Heart right ventricle (tissue), 16 donors: ENCODE measurements around the gene RNPEPL1. TPM values are rescaled to one million over a fixed set of nuclear protein-coding genes. Genes with fewer than 3 reads are reported as not detected.

ENCODE experiments used
- ATAC-seq, 8 donors: fragments of 200-7000 bp; cut with Tn5 transposase; one replicate each; pipeline ENCODE4 v1.9.1; 2020; ENCODE audit warnings: mild to moderate bottlenecking in 8 of 8, moderate library complexity in 8 of 8, moderate number of reproducible peaks in 1 of 8
- DNase-seq, 2 donors: peaks; one replicate each; pipeline ENCODE4 v3.0.0-alpha.2; 2020
- H3K27ac ChIP-seq, 10 donors: fragments of 200-600 bp; sonication (generic) in 2 of 10; one replicate each; pipeline versions ENCODE4 v1.5.0 to v1.8.0; 2020 to 2022; ENCODE audit warnings: mild to moderate bottlenecking in 3 of 10
- H3K27me3 ChIP-seq, 7 donors: fragments of 200-600 bp; one replicate each; pipeline ENCODE4 v1.8.0; 2021 to 2022; ENCODE audit warnings: mild to moderate bottlenecking in 2 of 7
- H3K36me3 ChIP-seq, 9 donors: fragments of 200-600 bp; sonication (generic) in 1 of 9; one replicate each; pipeline versions ENCODE4 v1.5.0 to v1.8.0; 2020 to 2022; ENCODE audit warnings: mild to moderate bottlenecking in 2 of 9
- H3K4me1 ChIP-seq, 9 donors: fragments of 200-600 bp; sonication (generic) in 1 of 9; one replicate each; pipeline versions ENCODE4 v1.5.0 to v1.8.0; 2020 to 2022; ENCODE audit warnings: mild to moderate bottlenecking in 4 of 9
- H3K4me3 ChIP-seq, 10 donors: fragments of 200-600 bp; sonication (generic) in 2 of 10; one replicate each; pipeline versions ENCODE4 v1.5.0 to v1.8.0; 2020 to 2022; ENCODE audit warnings: mild to moderate bottlenecking in 7 of 10, moderate library complexity in 2 of 10
- H3K9me3 ChIP-seq, 11 donors: fragments of 200-600 bp in 10 of 11; sonication (generic) in 2 of 11; one replicate each; pipeline versions ENCODE4 v1.5.0 to v1.8.0; 2013 to 2022; ENCODE audit warnings: mild to moderate bottlenecking in 2 of 11, control low read depth in 1 of 11, moderate library complexity in 1 of 11
- WGBS, 2 donors: extraction: QIAGEN DNeasy Blood & Tissue Kit; methylation state at CpG; one replicate each; pipeline ENCODE4 v1.1.7; 2013; ENCODE audit warnings: inconsistent platforms in 1 of 2; 5-methylcytosine and 5-hydroxymethylcytosine counted together
- intact Hi-C, 10 donors: fragments of 100-400 bp; cut with DNase I; formaldehyde crosslinking; loops; one replicate each; pipeline versions ENCODE4 v1.11.1 to v1.14.2; 2022
- polyA plus RNA-seq, 2 donors: library from polyadenylated mRNA; stranded (reverse); fragments of 200-250 nt; gene quantifications; one replicate each; pipeline ENCODE4 v1.2.3, GENCODE V29; 2013
- total RNA-seq, 10 donors: library from RNA; stranded (reverse); fragmentation: NEBNext Ultra II Directional in 3 of 10; extraction: Animal tissue kit (Norgen Biotek cat#: 25700) in 3 of 10; gene quantifications; one replicate each; pipeline versions ENCODE4 v1.2.1 to v1.2.4, GENCODE V29; 2021 to 2023
- TF ChIP-seq, protein P1 (sequence below), 9 donors: fragments of 200-600 bp; sonication (generic) in 2 of 9; IDR thresholded peaks; one replicate each; pipeline versions ENCODE4 v1.5.0 to v1.8.0; 2021 to 2022; ENCODE audit warnings: antibody characterized with exemption in 9 of 9, mild to moderate bottlenecking in 5 of 9, moderate library complexity in 1 of 9
- donor health status: Arrhythmogenic right ventricular cardiomyopathy.
- donor health status: ischemic (EF 13 %, LVEDD 7.1; RV severe dilation, severe dysfunction).
- donor health status: healthy with polysubstance abuse.
- donor health status: DM: no; HTN: yes; CAD: no.
- donor health status: DM: no; HTN: no; CAD: no.
- donor health status: ischemic (EF 25% LVEDD 6.9; RV normal size, moderate dysfunction).
- donor health status: ischemic (EF 25% LVEDD 5.7; RV mildly dilated, moderate dysfunction).
- donor health status: healthy.
- donor health status: DM: yes; HTN: yes; CAD: no.
- donor health status: Ischemic cardiomyopathy.
- donor health status: ischemic (EF 35%, LVEDD 5.7; RV mildly dilated, moderate dysfunction).
- donor health status: nonischemic (EF 11% LVEDD 7.7; RV severe dilation, severe dysfunction).
- donor health status: DM: yes; HTN: yes; CAD: no.
- donor health status: PGD.
- donor health status: ischemic (EF 29% LVEDD 5.4; RV normal size, mild dysfunction).
- donor health status: nonischemic (EF 23%, LVEDD 6.1; RV moderate dilation, normal function).

RNPEPL1 gene
- total and polyA plus RNA-seq, 12 donors, result 62.8 to 247 (median 75.2) TPM

DNA sequence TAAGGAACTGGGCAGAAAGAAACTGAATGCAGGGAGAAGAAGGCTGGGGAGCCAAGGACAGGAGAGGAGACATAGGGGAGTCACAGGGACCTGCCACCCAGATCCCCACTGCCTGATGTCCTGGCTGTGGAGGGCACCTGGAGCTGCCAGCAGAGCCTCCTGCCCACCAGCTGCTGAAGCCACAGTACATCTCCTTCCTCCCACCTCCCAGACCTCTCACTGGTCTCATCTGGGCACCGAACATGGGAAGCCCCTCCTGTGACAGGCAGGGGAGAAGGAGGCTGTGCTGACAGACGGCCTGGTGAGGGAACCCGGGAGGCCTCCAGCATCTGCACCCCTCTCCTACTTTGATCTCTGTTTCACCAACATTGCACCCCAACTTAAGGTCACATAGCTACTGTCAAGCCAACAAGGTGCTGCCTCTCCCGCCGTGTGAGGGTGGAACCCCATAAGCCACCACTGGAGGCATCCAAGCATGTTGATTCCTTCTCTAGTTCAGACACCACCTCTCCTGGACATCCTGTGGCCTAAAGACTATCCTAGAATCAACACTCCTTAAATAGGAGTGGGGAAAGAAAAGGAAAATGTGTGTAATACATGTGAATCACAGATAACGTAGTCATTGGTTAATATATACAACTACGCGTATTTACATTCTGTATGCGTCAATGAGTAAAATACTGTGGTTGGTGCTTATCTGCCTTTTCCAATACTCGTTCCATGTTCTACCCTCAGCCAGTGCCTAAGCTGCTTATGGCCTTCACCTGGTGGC lies 3.5 kb upstream of the RNPEPL1 start:
- ATAC-seq, result no peak
- no peaks in the 10 kb centered on the region for H3K27me3 ChIP-seq
- TF ChIP-seq, protein P1, sequence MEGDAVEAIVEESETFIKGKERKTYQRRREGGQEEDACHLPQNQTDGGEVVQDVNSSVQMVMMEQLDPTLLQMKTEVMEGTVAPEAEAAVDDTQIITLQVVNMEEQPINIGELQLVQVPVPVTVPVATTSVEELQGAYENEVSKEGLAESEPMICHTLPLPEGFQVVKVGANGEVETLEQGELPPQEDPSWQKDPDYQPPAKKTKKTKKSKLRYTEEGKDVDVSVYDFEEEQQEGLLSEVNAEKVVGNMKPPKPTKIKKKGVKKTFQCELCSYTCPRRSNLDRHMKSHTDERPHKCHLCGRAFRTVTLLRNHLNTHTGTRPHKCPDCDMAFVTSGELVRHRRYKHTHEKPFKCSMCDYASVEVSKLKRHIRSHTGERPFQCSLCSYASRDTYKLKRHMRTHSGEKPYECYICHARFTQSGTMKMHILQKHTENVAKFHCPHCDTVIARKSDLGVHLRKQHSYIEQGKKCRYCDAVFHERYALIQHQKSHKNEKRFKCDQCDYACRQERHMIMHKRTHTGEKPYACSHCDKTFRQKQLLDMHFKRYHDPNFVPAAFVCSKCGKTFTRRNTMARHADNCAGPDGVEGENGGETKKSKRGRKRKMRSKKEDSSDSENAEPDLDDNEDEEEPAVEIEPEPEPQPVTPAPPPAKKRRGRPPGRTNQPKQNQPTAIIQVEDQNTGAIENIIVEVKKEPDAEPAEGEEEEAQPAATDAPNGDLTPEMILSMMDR (IDR thresholded peaks at IDR 0.05), result no peak
- peaks cover 16 to 81% (median 56%) of the 10 kb centered on the region in 9 donors for H3K4me1 ChIP-seq
- intact Hi-C loops, result loop anchor here in 1 of 10 donors (5.0 kb wide), 1 partner anchor 33 kb away; no protein-coding TSS in a partner anchor
- H3K27ac ChIP-seq, result peak overlapping the region in 7 of 10 donors; percentile 85 to 100 (median 96)
- no peaks in the 10 kb centered on the region for H3K9me3 ChIP-seq
- peak in 1 of 2 donors; percentile 3 for DNase-seq
- peak overlapping the region in 1 of 10 donors; percentile 83 for H3K4me3 ChIP-seq
- H3K36me3 ChIP-seq, result peaks cover 0 to 17% (median 0%) of the 10 kb centered on the region in 9 donors
- 86 to 94% methylated on average over 10 of the region's 10 CpGs for WGBS, 2 donors

DNA sequence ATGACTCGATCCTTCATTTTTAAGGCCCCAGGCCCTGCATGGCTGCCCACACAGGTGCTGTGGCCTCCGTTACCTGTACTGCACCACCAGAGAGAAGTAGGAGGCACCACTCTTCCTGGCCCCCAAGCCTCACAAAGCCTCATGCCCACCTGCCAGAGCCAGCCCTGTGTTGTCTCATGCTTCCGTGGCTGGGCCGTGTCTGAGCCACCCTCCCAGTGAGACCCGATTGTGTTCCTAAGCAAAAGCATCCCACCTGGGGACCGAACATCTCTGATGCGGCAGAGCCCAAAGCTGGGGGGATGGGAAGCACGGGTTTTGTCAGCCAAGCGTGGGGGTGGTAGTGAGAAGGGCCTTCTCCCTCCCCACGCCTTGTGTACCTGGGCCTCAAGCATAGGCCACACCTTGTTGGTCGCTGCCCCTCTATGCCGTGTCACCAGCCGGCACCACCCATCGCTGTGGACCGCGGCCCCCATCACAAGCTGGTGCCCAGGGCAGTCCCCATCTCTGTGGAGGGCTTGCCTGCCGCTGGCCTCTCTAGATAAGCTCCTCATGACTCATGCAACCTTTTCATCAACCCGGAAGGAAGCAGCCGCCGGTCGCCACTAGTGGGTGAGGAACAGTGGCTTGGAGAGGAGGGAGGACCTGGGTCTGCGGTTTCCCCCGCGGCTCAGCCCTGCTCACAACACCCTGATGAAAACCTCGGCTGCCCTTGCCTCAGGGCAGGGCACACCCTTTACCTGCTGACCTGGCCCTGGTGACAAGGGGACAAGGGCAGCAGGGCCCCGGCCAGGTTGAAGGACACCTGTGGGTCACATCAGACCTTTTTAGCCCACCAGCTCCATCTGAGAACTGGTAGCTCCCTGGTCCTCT lies 2.7 kb upstream of the RNPEPL1 start:
- DNase-seq (peak; percentile 70 to 80), ATAC-seq (peak; percentile 3 to 55 (median 40))
- TF ChIP-seq, protein P1 (IDR thresholded peaks at IDR 0.05), result no peak
- peak overlapping the region; percentile 53 to 100 (median 96) for H3K27ac ChIP-seq
- intact Hi-C loops, result loop anchor here in 2 of 10 donors (2.0 kb wide), 1 partner anchor 21 kb away; the partner anchor contains the start of gene CAPN10 (in 2 of the 2)
- WGBS, 2 donors, result 43 to 45% methylated on average over 26 of the region's 26 CpGs
- H3K4me1 ChIP-seq, result peaks cover 19 to 85% (median 61%) of the 10 kb centered on the region in 9 donors
- H3K4me3 ChIP-seq, result peak overlapping the region in 9 of 10 donors; percentile 32 to 98 (median 84)
- H3K9me3 ChIP-seq, result no peaks in the 10 kb centered on the region
- H3K27me3 ChIP-seq, result no peaks in the 10 kb centered on the region
- H3K36me3 ChIP-seq, result peaks cover 0 to 21% (median 0%) of the 10 kb centered on the region in 9 donors

DNA sequence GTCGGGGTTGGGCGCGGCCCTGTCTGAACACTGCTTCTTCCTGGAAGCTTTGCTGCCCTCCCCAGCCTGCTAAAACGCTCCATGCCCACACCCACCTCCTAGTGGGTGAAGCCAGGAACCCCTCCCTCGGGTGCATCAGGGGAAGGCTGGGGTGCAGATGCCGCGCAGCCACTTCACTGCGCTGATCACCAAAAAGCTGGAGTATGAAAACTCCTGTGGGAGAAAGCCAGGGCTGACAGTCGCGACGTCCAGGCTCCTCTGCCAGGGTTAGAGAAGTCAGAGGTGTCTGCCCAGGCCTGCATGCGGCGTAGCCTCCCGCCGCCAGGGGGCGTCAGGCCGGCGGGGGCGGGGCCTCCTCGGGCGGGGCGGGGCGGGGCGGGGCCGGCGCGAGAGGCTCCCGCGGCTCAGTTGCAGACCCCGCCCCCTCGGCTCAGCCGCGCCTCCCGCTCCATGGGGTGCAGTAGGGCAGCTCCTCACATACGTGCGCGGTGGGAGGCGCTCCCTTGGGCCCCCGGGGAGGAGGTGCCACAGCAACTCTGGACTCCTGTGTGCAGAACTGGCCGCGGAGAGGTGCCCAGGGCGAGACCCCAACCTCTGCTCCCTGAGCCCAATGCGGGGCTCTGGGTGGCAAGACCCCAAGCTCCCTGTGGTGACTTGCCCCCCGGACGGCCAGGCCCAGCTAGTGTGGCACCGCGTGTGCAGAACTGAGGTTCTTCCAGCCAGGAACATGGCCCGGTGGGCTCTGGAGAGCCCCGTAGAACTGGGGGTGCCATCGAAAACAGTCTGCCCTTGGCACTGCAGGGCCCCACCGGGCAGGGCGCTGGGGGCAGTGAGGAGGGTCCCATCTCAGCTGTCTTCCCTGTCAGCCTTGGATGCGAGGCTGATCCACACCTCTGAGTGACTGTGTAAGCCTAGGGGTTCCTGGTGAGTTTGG lies 1.8 kb upstream of the RNPEPL1 start:
- no peaks in the 10 kb centered on the region for H3K27me3 ChIP-seq
- H3K9me3 ChIP-seq, result no peaks in the 10 kb centered on the region
- peaks cover 19 to 88% (median 63%) of the 10 kb centered on the region in 9 donors for H3K4me1 ChIP-seq
- intact Hi-C loops, result loop anchor here in 2 of 10 donors (2.0 kb wide), 1 partner anchor 20 kb away; the partner anchor contains the start of gene CAPN10 (in 2 of the 2)
- WGBS, 2 donors, result 9 to 10% methylated on average over 51 to 53 of the region's 53 CpGs
- peak overlapping the region; percentile 53 to 100 (median 96) for H3K27ac ChIP-seq
- DNase-seq (peak; percentile 92 to 95), ATAC-seq (peak; percentile 83 to 92 (median 88))
- peak overlapping the region; percentile 15 to 98 (median 84) for H3K4me3 ChIP-seq
- TF ChIP-seq, protein P1 (IDR thresholded peaks at IDR 0.05), result peak; percentile 85 to 98 (median 94)
- H3K36me3 ChIP-seq, result peaks cover 0 to 22% (median 0%) of the 10 kb centered on the region in 9 donors
